Measurements from ENCODE around the gene CAPN12.

DNA sequence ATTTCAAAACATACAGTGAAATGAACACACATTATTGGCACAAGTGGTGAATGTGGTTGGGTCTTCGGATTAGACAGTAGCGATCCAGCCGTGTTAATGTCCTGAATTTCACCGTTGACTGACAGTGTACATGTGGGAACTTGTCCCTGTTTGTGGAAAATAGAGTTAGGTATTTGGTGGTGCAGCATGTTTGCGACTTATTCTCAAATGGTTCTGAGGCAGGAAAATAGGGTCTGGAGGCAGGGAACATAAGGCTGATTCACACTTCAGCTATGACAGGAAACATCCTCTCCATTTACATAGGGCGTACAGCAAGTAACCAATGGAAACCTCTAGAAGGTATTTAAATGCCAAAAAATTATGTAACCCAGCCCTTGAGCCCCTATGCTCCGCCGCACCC is 48.9 kb upstream of the CAPN12 start:
- TF ChIP-seq, protein P1, sequence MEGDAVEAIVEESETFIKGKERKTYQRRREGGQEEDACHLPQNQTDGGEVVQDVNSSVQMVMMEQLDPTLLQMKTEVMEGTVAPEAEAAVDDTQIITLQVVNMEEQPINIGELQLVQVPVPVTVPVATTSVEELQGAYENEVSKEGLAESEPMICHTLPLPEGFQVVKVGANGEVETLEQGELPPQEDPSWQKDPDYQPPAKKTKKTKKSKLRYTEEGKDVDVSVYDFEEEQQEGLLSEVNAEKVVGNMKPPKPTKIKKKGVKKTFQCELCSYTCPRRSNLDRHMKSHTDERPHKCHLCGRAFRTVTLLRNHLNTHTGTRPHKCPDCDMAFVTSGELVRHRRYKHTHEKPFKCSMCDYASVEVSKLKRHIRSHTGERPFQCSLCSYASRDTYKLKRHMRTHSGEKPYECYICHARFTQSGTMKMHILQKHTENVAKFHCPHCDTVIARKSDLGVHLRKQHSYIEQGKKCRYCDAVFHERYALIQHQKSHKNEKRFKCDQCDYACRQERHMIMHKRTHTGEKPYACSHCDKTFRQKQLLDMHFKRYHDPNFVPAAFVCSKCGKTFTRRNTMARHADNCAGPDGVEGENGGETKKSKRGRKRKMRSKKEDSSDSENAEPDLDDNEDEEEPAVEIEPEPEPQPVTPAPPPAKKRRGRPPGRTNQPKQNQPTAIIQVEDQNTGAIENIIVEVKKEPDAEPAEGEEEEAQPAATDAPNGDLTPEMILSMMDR (IDR thresholded peaks at IDR 0.05) = no peak
- TF ChIP-seq POLR2A (IDR thresholded peaks at IDR 0.05; ENCODE audit: low read depth) (no peak), POLR2AphosphoS5 (IDR thresholded peaks at IDR 0.05) (no peak)

All from esophagus muscularis mucosa (tissue), 3 donors.